Memory B cell (primary cell): ENCODE results near the gene RBBP8NL.

Experiments
- ATAC-seq: fragments of 150-1000 bp; cut with Tn5 transposase; 2 replicates; pipeline ENCODE4 v1.10.0; 2021; ENCODE audit warnings: low read depth, mild to moderate bottlenecking, moderate library complexity
- DNase-seq, 2 donors: peaks; one replicate each; pipeline ENCODE4 v3.0.0; 2022; ENCODE audit warnings: low spot score in 2 of 2
- H3K27ac Mint-ChIP-seq: one replicate; pipeline ENCODE4 v1.8.0; 2022; ENCODE audit warnings: mild to moderate bottlenecking, moderate library complexity, mixed read lengths
- H3K27me3 Mint-ChIP-seq: one replicate; pipeline ENCODE4 v1.8.0; 2022; ENCODE audit warnings: mixed read lengths
- H3K36me3 Mint-ChIP-seq: one replicate; pipeline ENCODE4 v1.8.0; 2022; ENCODE audit warnings: mild to moderate bottlenecking, mixed read lengths
- H3K4me1 Mint-ChIP-seq: one replicate; pipeline ENCODE4 v1.8.0; 2022; ENCODE audit warnings: mixed read lengths
- H3K4me3 Mint-ChIP-seq: one replicate; pipeline ENCODE4 v1.8.0; 2022; ENCODE audit warnings: mild to moderate bottlenecking, moderate library complexity, mixed read lengths
- H3K9me3 Mint-ChIP-seq: one replicate; pipeline ENCODE4 v1.8.0; 2022; ENCODE audit warnings: mixed read lengths

Gene RBBP8NL

DNA sequence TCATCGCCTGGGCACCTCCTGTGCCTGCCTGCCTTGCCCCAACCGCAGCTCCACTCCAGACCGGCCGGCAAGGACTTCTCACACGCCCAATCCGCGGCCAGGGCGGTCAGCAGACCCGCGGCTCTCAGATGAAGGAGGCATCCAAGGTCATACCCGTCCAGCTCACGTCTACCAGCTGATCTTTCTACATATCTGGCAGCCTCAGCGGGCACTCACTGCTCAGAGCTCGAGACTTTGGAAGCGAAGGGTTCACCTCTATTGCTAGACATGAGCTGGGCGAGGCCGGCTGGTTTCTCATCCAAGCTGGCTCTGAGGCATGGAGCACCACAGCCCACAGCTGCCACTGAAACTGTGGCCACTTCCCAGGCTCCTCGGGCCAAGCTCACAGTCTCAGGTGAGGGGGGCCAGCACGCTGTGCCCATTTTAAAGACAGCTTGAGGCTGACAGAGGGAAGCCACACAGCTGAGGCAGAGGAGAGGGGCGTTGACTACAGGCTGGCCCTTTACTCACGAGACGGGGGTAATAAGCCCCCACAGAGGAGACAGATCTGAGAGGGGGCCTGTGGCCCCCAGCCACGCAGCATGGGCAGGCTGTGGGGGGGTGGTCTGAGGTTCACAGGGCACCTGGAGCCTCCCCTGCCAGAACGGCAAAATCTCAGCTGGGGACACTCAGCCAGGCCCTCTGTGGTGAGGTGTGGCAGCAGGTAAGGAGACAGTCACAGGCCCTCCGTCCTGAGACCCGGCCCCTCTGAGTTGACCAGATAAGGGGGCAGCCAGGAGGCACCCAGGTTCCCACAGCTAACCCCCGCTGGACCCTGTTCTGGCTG lies 62.2 kb downstream of the RBBP8NL start:
- Mint-ChIP-seq H3K27ac (peak overlapping the region; percentile 53), H3K9me3 (no peaks in the 10 kb centered on the region), H3K27me3 (peaks cover 1% of the 10 kb centered on the region), H3K36me3 (no peaks in the 10 kb centered on the region), H3K4me3 (peak overlapping the region; percentile 67), H3K4me1 (peaks cover 19% of the 10 kb centered on the region)
- no peak for DNase-seq
- ATAC-seq, result no peak

GRCh38 chr20:62363920-62364851 lies 63.2 kb downstream of the RBBP8NL start:
- no peak for DNase-seq
- Mint-ChIP-seq H3K9me3 (no peaks in the 10 kb centered on the region), H3K4me3 (no peak overlapping the region), H3K27me3 (peaks cover 1% of the 10 kb centered on the region), H3K4me1 (peaks cover 19% of the 10 kb centered on the region), H3K27ac (no peak overlapping the region), H3K36me3 (peaks cover 1% of the 10 kb centered on the region)
- no peak for ATAC-seq

- Mint-ChIP-seq H3K4me1 (peaks cover 17% of the 10 kb centered on the region), H3K36me3 (peaks cover 1% of the 10 kb centered on the region), H3K9me3 (no peaks in the 10 kb centered on the region), H3K27me3 (no peaks in the 10 kb centered on the region), H3K27ac (no peak overlapping the region), H3K4me3 (no peak overlapping the region)
- no peak for DNase-seq
- ATAC-seq, result no peak
These were observed 64.1 kb downstream of the RBBP8NL start for GRCh38 chr20:62362991-62363919.

- Mint-ChIP-seq H3K9me3 (no peaks in the 10 kb centered on the region), H3K4me3 (no peak overlapping the region), H3K27me3 (no peaks in the 10 kb centered on the region), H3K27ac (no peak overlapping the region), H3K4me1 (peaks cover 14% of the 10 kb centered on the region), H3K36me3 (peaks cover 1% of the 10 kb centered on the region)
- ATAC-seq, result no peak
- DNase-seq, result no peak
These were observed 64.8 kb downstream of the RBBP8NL start for GRCh38 chr20:62362590-62362940.

GRCh38 chr20:62361799-62362589 lies 65.3 kb downstream of the RBBP8NL start:
- Mint-ChIP-seq H3K27ac (no peak overlapping the region), H3K27me3 (no peaks in the 10 kb centered on the region), H3K36me3 (peaks cover 1% of the 10 kb centered on the region), H3K4me1 (peaks cover 13% of the 10 kb centered on the region), H3K4me3 (no peak overlapping the region), H3K9me3 (no peaks in the 10 kb centered on the region)
- DNase-seq, result no peak
- ATAC-seq, result no peak

GRCh38 chr20:62360854-62361798 lies 66.2 kb downstream of the RBBP8NL start:
- DNase-seq, result no peak
- ATAC-seq, result no peak
- Mint-ChIP-seq H3K27ac (no peak overlapping the region), H3K4me3 (no peak overlapping the region), H3K27me3 (no peaks in the 10 kb centered on the region), H3K9me3 (no peaks in the 10 kb centered on the region), H3K4me1 (peaks cover 13% of the 10 kb centered on the region), H3K36me3 (peaks cover 1% of the 10 kb centered on the region)
